Caco-2 (cell line): ENCODE results near the gene RAB3D. TPM values are rescaled to one million over a fixed set of nuclear protein-coding genes. Genes with fewer than 3 reads are reported as not detected.

ENCODE experiments used
- BruUV-seq: library from RNA; stranded (reverse); fragments of 400-500 nt; replicated peaks from 2 replicates; lab custom pipeline; 2021; lab: Mats Ljungman, UMichigan
- CTCF ChIA-PET: fragments of 300-600 bp; sonication (Branson Sonifier 250); formaldehyde crosslinking; loops from one replicate; lab custom pipeline; 2022; ENCODE audit warnings: antibody characterized with exemption; lab: Charles Lee
- POLR2A ChIA-PET: fragments of 300-600 bp; sonication (Branson Sonifier 250); formaldehyde crosslinking; loops from one replicate; lab custom pipeline; 2022; ENCODE audit warnings: antibody characterized with exemption; lab: Charles Lee
- DNase-seq, 2 experiments: peaks; one replicate each; pipeline versions ENCODE4 v3.0.0 to v3.0.0-alpha.2; 2020 to 2022
- H3K27me3 ChIP-seq: replicated peaks from 2 replicates; pipeline ENCODE4 v1.6.0; 2011; ENCODE audit warnings: low read length; ENCODE audit not compliant: control insufficient read depth, insufficient read depth
- H3K36me3 ChIP-seq: 2 replicates; pipeline ENCODE4 v1.5.1; 2011; ENCODE audit warnings: low read length; ENCODE audit not compliant: control insufficient read depth, insufficient read depth
- H3K4me1 ChIP-seq: fragments of 250-450 bp; sonication (Bioruptor Pico); 2 replicates; pipeline ENCODE4 v1.5.1; 2020; ENCODE audit warnings: mild to moderate bottlenecking
- H3K4me3 ChIP-seq: 2 replicates; pipeline ENCODE4 v1.5.1; 2011; ENCODE audit warnings: low read depth, mild to moderate bottlenecking, control low read depth, low read length
- H3K9me3 ChIP-seq: fragments of 250-450 bp; sonication (Bioruptor Pico); 2 replicates; pipeline ENCODE4 v1.5.1; 2020; ENCODE audit warnings: mild to moderate bottlenecking, moderate library complexity
- H3K27ac Mint-ChIP-seq: one replicate; pipeline ENCODE4 v1.8.0; 2022; ENCODE audit warnings: mixed read lengths; ENCODE audit not compliant: unreplicated experiment
- H3K27me3 Mint-ChIP-seq: one replicate; pipeline ENCODE4 v1.8.0; 2022; ENCODE audit warnings: mixed read lengths; ENCODE audit not compliant: insufficient read depth, unreplicated experiment
- H3K36me3 Mint-ChIP-seq: one replicate; pipeline ENCODE4 v1.8.0; 2022; ENCODE audit warnings: mild to moderate bottlenecking, mixed read lengths; ENCODE audit not compliant: insufficient read depth, unreplicated experiment
- H3K4me1 Mint-ChIP-seq: one replicate; pipeline ENCODE4 v1.8.0; 2022; ENCODE audit warnings: low read depth, mixed read lengths; ENCODE audit not compliant: unreplicated experiment
- H3K4me3 Mint-ChIP-seq: one replicate; pipeline ENCODE4 v1.8.0; 2022; ENCODE audit warnings: mild to moderate bottlenecking, moderate library complexity, mixed read lengths; ENCODE audit not compliant: unreplicated experiment
- H3K9me3 Mint-ChIP-seq: one replicate; pipeline ENCODE4 v1.8.0; 2022; ENCODE audit warnings: mixed read lengths; ENCODE audit not compliant: unreplicated experiment
- intact Hi-C: fragments of 100-400 bp; cut with micrococcal nuclease; formaldehyde crosslinking; loops from one replicate; pipeline ENCODE4 v1.10.0; 2022; ENCODE audit not compliant: unreplicated experiment
- total RNA-seq: library from RNA; stranded (reverse); gene quantifications from 2 replicates; pipeline ENCODE4 v1.2.3, GENCODE V29; 2022
- TF ChIP-seq, protein P1 (sequence below), 2 experiments: fragments of 200-600 bp in 1 of 2; IDR thresholded peaks; 1 replicate in 1 of 2; 2 replicates in 1 of 2; pipeline versions ENCODE4 v1.5.1 to v1.8.0; 2011 to 2022; ENCODE audit warnings: antibody characterized with exemption in 1 of 2, control low read depth in 1 of 2, inconsistent platforms in 1 of 2, low read depth in 1 of 2, low read length in 1 of 2, mild to moderate bottlenecking in 1 of 2, moderate library complexity in 1 of 2; ENCODE audit not compliant: insufficient read depth in 1 of 2, severe bottlenecking in 1 of 2, unreplicated experiment in 1 of 2

Gene RAB3D
- total RNA-seq, 1 experiment from 2014 or later = 28.0 TPM

DNA sequence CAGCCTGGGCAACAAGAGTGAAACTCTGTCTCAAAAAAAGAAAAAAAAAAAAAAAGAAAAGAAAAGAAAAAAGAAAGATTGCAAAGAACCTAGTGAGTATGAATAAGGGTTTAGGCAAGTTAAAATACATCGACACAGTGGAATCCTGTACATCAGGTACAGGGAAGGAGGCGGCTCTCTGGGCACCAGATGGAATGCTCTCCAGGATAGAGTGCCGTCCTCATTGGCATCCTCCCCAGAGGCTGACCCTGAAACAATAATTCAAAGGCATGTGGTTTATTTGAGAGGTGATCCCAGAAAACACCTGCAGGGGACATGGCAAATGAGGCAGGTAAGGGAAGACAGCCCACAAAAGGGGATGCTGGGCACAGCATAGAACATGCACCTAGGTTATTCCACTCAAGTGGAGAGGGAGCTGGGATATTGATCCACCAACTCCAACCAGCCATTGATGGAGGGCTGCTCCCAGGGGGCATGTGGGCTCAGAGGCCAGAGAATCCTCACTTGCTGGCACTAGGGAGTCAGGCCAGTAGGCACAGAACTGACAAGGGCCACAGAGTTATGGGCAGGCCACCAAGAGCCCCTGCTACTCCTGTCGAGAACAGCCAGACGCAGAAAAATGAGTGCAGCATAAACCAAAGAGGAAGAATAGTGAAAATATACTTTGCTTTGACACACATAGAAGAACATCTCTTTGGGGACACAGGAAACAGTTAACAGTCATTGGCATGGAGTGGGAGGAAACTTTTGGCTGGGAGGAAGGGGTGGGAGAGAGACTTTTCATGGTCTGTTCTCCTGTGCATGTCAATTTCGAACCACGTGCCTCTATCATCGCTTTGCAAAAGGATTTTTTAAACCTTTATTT is 39.3 kb downstream of the RAB3D start:
- ChIA-PET CTCF (no interaction called here), POLR2A (no interaction called here)
- no TSS peak for BruUV-seq
- TF ChIP-seq, protein P1, sequence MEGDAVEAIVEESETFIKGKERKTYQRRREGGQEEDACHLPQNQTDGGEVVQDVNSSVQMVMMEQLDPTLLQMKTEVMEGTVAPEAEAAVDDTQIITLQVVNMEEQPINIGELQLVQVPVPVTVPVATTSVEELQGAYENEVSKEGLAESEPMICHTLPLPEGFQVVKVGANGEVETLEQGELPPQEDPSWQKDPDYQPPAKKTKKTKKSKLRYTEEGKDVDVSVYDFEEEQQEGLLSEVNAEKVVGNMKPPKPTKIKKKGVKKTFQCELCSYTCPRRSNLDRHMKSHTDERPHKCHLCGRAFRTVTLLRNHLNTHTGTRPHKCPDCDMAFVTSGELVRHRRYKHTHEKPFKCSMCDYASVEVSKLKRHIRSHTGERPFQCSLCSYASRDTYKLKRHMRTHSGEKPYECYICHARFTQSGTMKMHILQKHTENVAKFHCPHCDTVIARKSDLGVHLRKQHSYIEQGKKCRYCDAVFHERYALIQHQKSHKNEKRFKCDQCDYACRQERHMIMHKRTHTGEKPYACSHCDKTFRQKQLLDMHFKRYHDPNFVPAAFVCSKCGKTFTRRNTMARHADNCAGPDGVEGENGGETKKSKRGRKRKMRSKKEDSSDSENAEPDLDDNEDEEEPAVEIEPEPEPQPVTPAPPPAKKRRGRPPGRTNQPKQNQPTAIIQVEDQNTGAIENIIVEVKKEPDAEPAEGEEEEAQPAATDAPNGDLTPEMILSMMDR (IDR thresholded peaks at IDR 0.05; ENCODE audit: insufficient read depth in 1 of 2, low read depth in 1 of 2, low read length in 1 of 2, severe bottlenecking in 1 of 2, unreplicated experiment in 1 of 2) = no peak
- Mint-ChIP-seq H3K27ac (no peak overlapping the region), H3K27me3 (no peaks in the 10 kb centered on the region), H3K4me3 (no peak overlapping the region), H3K36me3 (no peaks in the 10 kb centered on the region), H3K9me3 (no peaks in the 10 kb centered on the region), H3K4me1 (peaks cover 6% of the 10 kb centered on the region)
- no peak for DNase-seq
- Histone ChIP-seq H3K9me3 (no peaks in the 10 kb centered on the region), H3K4me3 (no peak overlapping the region), H3K36me3 (no peaks in the 10 kb centered on the region), H3K27me3 (no peaks in the 10 kb centered on the region), H3K4me1 (no peaks in the 10 kb centered on the region)
- intact Hi-C loops = no loop called here

DNA sequence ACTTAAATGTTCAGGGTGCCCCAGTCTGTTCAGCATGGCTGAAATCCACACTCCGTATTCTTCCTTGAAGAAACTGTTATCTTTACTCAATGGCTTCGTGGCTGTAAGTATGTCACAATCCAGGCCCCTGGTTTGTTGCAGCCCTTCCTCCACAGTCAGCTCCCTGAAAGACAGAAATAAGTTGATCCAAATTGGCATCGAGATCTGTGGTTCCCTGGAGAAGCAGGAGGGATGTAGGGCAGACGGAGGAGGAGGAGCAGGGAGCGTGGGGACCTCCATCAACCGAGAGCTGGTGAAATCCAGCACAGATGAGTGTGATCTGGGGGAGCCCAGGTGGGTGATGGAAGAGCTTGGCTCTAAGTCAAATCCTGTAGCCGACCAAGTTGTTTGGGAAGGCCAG is 43.2 kb downstream of the RAB3D start:
- ChIA-PET CTCF (no interaction called here), POLR2A (no interaction called here)
- Mint-ChIP-seq H3K9me3 (no peaks in the 10 kb centered on the region), H3K27ac (no peak overlapping the region), H3K4me1 (peaks cover 14% of the 10 kb centered on the region), H3K36me3 (no peaks in the 10 kb centered on the region), H3K4me3 (no peak overlapping the region), H3K27me3 (no peaks in the 10 kb centered on the region)
- Histone ChIP-seq H3K4me3 (no peak overlapping the region), H3K4me1 (no peaks in the 10 kb centered on the region), H3K27me3 (no peaks in the 10 kb centered on the region), H3K36me3 (no peaks in the 10 kb centered on the region), H3K9me3 (no peaks in the 10 kb centered on the region)
- BruUV-seq = no TSS peak
- TF ChIP-seq, protein P1 (IDR thresholded peaks at IDR 0.05; ENCODE audit: insufficient read depth in 1 of 2, low read depth in 1 of 2, low read length in 1 of 2, severe bottlenecking in 1 of 2, unreplicated experiment in 1 of 2) = no peak
- no peak for DNase-seq
- intact Hi-C loops = no loop called here

DNA sequence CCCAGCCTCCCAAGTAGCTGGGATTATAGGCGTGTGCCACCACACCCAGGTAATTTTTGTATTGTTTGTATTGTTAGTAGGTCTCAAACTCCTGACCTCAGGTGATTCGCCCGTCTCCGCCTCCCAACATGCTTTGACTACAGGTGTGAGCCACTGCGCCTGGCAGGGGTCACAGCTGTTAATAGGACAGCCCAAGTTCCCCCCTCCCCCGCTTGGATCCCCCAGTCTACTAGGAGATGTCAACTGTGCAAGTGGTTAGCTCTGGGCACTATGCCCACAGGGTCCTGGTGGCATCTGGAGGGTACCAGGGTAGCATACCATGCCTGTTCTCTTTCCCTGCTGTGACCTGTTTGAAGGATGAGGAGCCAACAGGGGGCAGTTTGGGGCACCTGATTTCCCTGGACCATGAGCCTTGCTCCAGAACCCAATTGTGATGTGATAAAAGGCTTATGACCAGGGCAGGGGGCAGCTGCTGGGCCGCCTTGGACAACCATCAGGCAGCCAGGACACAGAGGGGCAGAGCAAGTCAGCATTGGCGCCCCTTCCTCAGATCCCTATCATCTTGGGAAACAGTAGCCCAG is 43.7 kb downstream of the RAB3D start, which contains the start of gene TSPAN16:
Gene TSPAN16, plus strand, starts transcription at position 496 of the 581 bp plus-strand sequence. CDS start 138 bp downstream, outside the sequence.
- intact Hi-C loops = loop anchor here (2.0 kb wide), 1 partner anchor 85 kb away; no protein-coding TSS in a partner anchor
- no peaks in the 10 kb centered on the region for H3K4me1 ChIP-seq
- Mint-ChIP-seq H3K9me3 (no peaks in the 10 kb centered on the region), H3K36me3 (no peaks in the 10 kb centered on the region), H3K27me3 (no peaks in the 10 kb centered on the region), H3K4me1 (peaks cover 14% of the 10 kb centered on the region), H3K4me3 (no peak within 1 kb of the TSS), H3K27ac (no peak within 1 kb of the TSS)
- no peak for DNase-seq
- no TSS peak for BruUV-seq
- no peaks in the 10 kb centered on the region for H3K9me3 ChIP-seq
- H3K36me3 ChIP-seq = no peaks in the 10 kb centered on the region
- ChIA-PET CTCF (no interaction called here), POLR2A (no interaction called here)
- H3K4me3 ChIP-seq = no peak within 1 kb of the TSS
- TF ChIP-seq, protein P1 (IDR thresholded peaks at IDR 0.05; ENCODE audit: insufficient read depth in 1 of 2, low read depth in 1 of 2, low read length in 1 of 2, severe bottlenecking in 1 of 2, unreplicated experiment in 1 of 2) = no peak
- no peaks in the 10 kb centered on the region for H3K27me3 ChIP-seq
